Measurements from ENCODE around the gene IL17RB.

Gene IL17RB

GRCh38 chr3:53812434-53812833 lies 33.9 kb upstream of the IL17RB start:
- DNase-seq (ENCODE audit: low read depth in 1 of 2, low spot score in 1 of 2): no peak

GRCh38 chr3:53813229-53813628 lies 33.1 kb upstream of the IL17RB start:
- DNase-seq (ENCODE audit: low read depth in 1 of 2, low spot score in 1 of 2): no peak

- no peak for DNase-seq (ENCODE audit: low read depth in 1 of 2, low spot score in 1 of 2)
Observed at GRCh38 chr3:53813876-53814275, 32.5 kb upstream of the IL17RB start.

GRCh38 chr3:53815067-53815466 lies 31.3 kb upstream of the IL17RB start:
- DNase-seq (ENCODE audit: low read depth in 1 of 2, low spot score in 1 of 2): no peak

- DNase-seq (ENCODE audit: low read depth in 1 of 2, low spot score in 1 of 2): no peak
Observed at GRCh38 chr3:53815651-53816050, 30.7 kb upstream of the IL17RB start.

GRCh38 chr3:53816425-53816824 lies 29.9 kb upstream of the IL17RB start:
- no peak for DNase-seq (ENCODE audit: low read depth in 1 of 2, low spot score in 1 of 2)

- no peak for DNase-seq (ENCODE audit: low read depth in 1 of 2, low spot score in 1 of 2)
Observed at GRCh38 chr3:53817211-53817610, 29.2 kb upstream of the IL17RB start.

GRCh38 chr3:53817809-53818208 lies 28.6 kb upstream of the IL17RB start:
- DNase-seq (ENCODE audit: low read depth in 1 of 2, low spot score in 1 of 2): no peak

- DNase-seq (ENCODE audit: low read depth in 1 of 2, low spot score in 1 of 2): no peak
Observed at GRCh38 chr3:53818221-53819162, 27.9 kb upstream of the IL17RB start.

GRCh38 chr3:53819163-53819868 lies 27.1 kb upstream of the IL17RB start:
- no peak for DNase-seq (ENCODE audit: low read depth in 1 of 2, low spot score in 1 of 2)

- DNase-seq (ENCODE audit: low read depth in 1 of 2, low spot score in 1 of 2): no peak
Observed at GRCh38 chr3:53820084-53820483, 26.3 kb upstream of the IL17RB start.

- DNase-seq (ENCODE audit: low read depth in 1 of 2, low spot score in 1 of 2): no peak
Observed at GRCh38 chr3:53820756-53821580, 25.4 kb upstream of the IL17RB start.

GRCh38 chr3:53821631-53822121 lies 24.7 kb upstream of the IL17RB start:
- no peak for DNase-seq (ENCODE audit: low read depth in 1 of 2, low spot score in 1 of 2)

GRCh38 chr3:53822331-53822741 lies 24.0 kb upstream of the IL17RB start:
- no peak for DNase-seq (ENCODE audit: low read depth in 1 of 2, low spot score in 1 of 2)

GRCh38 chr3:53823026-53823955 lies 23.1 kb upstream of the IL17RB start:
- no peak for DNase-seq (ENCODE audit: low read depth in 1 of 2, low spot score in 1 of 2)

GRCh38 chr3:53823956-53824657 lies 22.3 kb upstream of the IL17RB start:
- no peak for DNase-seq (ENCODE audit: low read depth in 1 of 2, low spot score in 1 of 2)

GRCh38 chr3:53824795-53825194 lies 21.6 kb upstream of the IL17RB start:
- DNase-seq (ENCODE audit: low read depth in 1 of 2, low spot score in 1 of 2): no peak

- no peak for DNase-seq (ENCODE audit: low read depth in 1 of 2, low spot score in 1 of 2)
Observed at GRCh38 chr3:53826048-53826447, 20.3 kb upstream of the IL17RB start.

- no peak for DNase-seq (ENCODE audit: low read depth in 1 of 2, low spot score in 1 of 2)
Observed at GRCh38 chr3:53828581-53828980, 17.8 kb upstream of the IL17RB start.

- no peak for DNase-seq (ENCODE audit: low read depth in 1 of 2, low spot score in 1 of 2)
Observed at GRCh38 chr3:53829605-53830004, 16.8 kb upstream of the IL17RB start.
